GM23248 (cell line): ENCODE results near the gene MMP10. TPM values are rescaled to one million over a fixed set of nuclear protein-coding genes. Genes with fewer than 3 reads are reported as not detected.

Source experiments
- DNase-seq: peaks from one replicate; pipeline ENCODE4 v3.0.0-alpha.2; 2015
- H2AFZ ChIP-seq: fragments of 200-600 bp; sonication (generic); 2 replicates; pipeline ENCODE4 v1.6.1; 2016; ENCODE audit warnings: antibody characterized with exemption
- H3F3A ChIP-seq: fragments of 200-600 bp; sonication (generic); 2 replicates; pipeline ENCODE4 v1.6.1; 2016; ENCODE audit warnings: mild to moderate bottlenecking, antibody characterized with exemption, mixed run types; ENCODE audit not compliant: insufficient read depth
- H3K27ac ChIP-seq: fragments of 200-600 bp; sonication (generic); 2 replicates; pipeline ENCODE4 v1.5.1; 2016; ENCODE audit warnings: mild to moderate bottlenecking
- H3K27me3 ChIP-seq: fragments of 200-600 bp; sonication (generic); replicated peaks from 2 replicates; pipeline ENCODE4 v1.6.1; 2016; ENCODE audit warnings: mild to moderate bottlenecking; ENCODE audit not compliant: insufficient read depth
- H3K36me3 ChIP-seq: fragments of 200-600 bp; sonication (generic); 2 replicates; pipeline ENCODE4 v1.6.1; 2016; ENCODE audit warnings: low read depth, mild to moderate bottlenecking
- H3K4me1 ChIP-seq: fragments of 200-600 bp; sonication (generic); 2 replicates; pipeline ENCODE4 v1.6.1; 2016; ENCODE audit warnings: mild to moderate bottlenecking; ENCODE audit not compliant: insufficient read depth
- H3K4me2 ChIP-seq: fragments of 200-600 bp; sonication (generic); one replicate; pipeline ENCODE4 v1.6.1; 2016; ENCODE audit warnings: mild to moderate bottlenecking; ENCODE audit not compliant: unreplicated experiment
- H3K4me3 ChIP-seq: fragments of 200-600 bp; sonication (generic); 2 replicates; pipeline ENCODE4 v1.5.1; 2016; ENCODE audit warnings: mild to moderate bottlenecking
- H3K79me2 ChIP-seq: fragments of 200-600 bp; sonication (generic); 2 replicates; pipeline ENCODE4 v1.6.1; 2016; ENCODE audit warnings: mild to moderate bottlenecking; ENCODE audit not compliant: insufficient read depth
- H3K9ac ChIP-seq: fragments of 200-600 bp; sonication (generic); 2 replicates; pipeline ENCODE4 v1.6.1; 2016; ENCODE audit warnings: mild to moderate bottlenecking
- H3K9me2 ChIP-seq: fragments of 200-600 bp; sonication (generic); 2 replicates; pipeline ENCODE4 v1.6.1; 2016; ENCODE audit warnings: mixed run types, mild to moderate bottlenecking, moderate library complexity; ENCODE audit not compliant: insufficient read depth
- H3K9me3 ChIP-seq: fragments of 200-600 bp; sonication (generic); one replicate; pipeline ENCODE4 v1.6.1; 2017; ENCODE audit warnings: low read depth
- H4K20me1 ChIP-seq: fragments of 200-600 bp; sonication (generic); 2 replicates; pipeline ENCODE4 v1.6.0; 2016; ENCODE audit not compliant: insufficient read depth
- EZH2 ChIP-seq: fragments of 200-600 bp; sonication (generic); IDR thresholded peaks from 2 replicates; pipeline ENCODE4 v1.6.1; 2018; ENCODE audit warnings: antibody characterized with exemption, mild to moderate bottlenecking; ENCODE audit not compliant: insufficient read depth, poor library complexity, severe bottlenecking
- EZH2phosphoT487 ChIP-seq: fragments of 200-600 bp; sonication (generic); IDR thresholded peaks from 2 replicates; pipeline ENCODE4 v1.6.1; 2018; ENCODE audit warnings: antibody characterized with exemption, moderate library complexity, mild to moderate bottlenecking, low read depth; ENCODE audit not compliant: insufficient read depth
- WGBS, 2 experiments: methylation state at CpG; one replicate each; pipeline ENCODE4 v1.1.6; 2015 to 2017; ENCODE audit warnings: low lambda C conversion rate in 2 of 2, low coverage in 1 of 2; ENCODE audit errors: missing lambda C conversion rate in 2 of 2; 5-methylcytosine and 5-hydroxymethylcytosine counted together
- in situ Hi-C: fragments of 300-500 bp; cut with MboI; formaldehyde crosslinking; loops from 2 replicates; pipeline ENCODE4 v1.15.0; 2020
- polyA plus RNA-seq: library from polyadenylated mRNA; unstranded; fragments of >200 nt; fragmentation: Nextera tagmentation; extraction: Ambion mirVana; gene quantifications from 2 replicates; pipeline ENCODE4 v1.2.1, GENCODE V29; 2016
- total RNA-seq: library from RNA; depleted of rRNA; stranded (reverse); fragments of >200 nt; shearing (Covaris generic); gene quantifications from 2 replicates; pipeline ENCODE4 v1.2.3, GENCODE V29; 2014

The MMP10 gene
- total and polyA plus RNA-seq, 2 experiments from 2014 or later = 0.97 to 1.1 TPM

DNA sequence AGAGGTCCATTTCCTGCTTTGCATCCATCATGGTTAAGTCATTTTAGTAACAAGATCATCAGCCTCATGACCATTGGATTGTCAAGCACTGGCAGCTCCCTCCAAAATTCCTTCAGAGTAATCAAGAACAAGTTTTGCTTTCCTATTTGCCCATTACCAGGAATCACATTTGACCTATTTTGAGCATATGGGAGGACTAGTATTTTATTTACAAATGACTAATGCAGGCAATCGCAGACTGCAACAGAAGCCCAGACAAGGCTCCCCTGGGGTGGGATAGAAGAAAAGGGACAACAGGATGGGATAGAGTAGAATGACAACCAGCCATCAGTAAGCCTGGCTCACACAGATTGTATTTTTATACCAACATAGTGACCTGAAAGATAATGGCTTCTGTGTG lies 9.1 kb downstream of the MMP10 start:
- Histone ChIP-seq H3K27me3 (no peaks in the 10 kb centered on the region), H2AFZ (no peak overlapping the region), H3K4me1 (no peaks in the 10 kb centered on the region), H3F3A (no peaks in the 10 kb centered on the region), H4K20me1 (no peaks in the 10 kb centered on the region), H3K9me2 (no peaks in the 10 kb centered on the region), H3K4me3 (no peak overlapping the region), H3K9ac (no peak overlapping the region), H3K36me3 (no peaks in the 10 kb centered on the region), H3K9me3 (no peaks in the 10 kb centered on the region), H3K27ac (no peak overlapping the region), H3K79me2 (no peaks in the 10 kb centered on the region), H3K4me2 (no peak overlapping the region)
- in situ Hi-C loops = no loop called here
- DNase-seq = no peak
- 15 to 18% methylated on average over 1 of the region's 1 CpG for WGBS, 2 experiments
- no peak for TF ChIP-seq EZH2phosphoT487
- no peak for TF ChIP-seq EZH2

DNA sequence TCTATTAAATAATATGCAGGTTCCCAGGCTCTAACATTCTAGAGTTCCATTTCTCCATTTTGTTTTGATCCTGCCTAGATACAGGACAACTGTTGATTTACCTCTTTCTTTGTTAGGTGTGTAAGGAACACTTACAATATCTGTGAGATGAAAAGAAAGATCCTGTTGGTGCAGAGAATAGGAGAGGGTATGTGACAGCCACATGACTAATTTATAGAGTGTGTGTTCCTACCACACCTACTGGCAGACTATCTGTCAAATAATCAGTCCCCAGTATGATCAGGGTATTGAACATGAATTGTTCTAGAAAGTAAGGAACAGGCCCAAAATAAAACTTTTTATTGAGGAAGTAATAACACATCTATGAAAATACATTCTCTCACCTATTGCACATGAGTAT lies 10.2 kb downstream of the MMP10 start:
- TF ChIP-seq EZH2 (no peak), EZH2phosphoT487 (no peak)
- Histone ChIP-seq H2AFZ (no peak overlapping the region), H3K9me2 (no peaks in the 10 kb centered on the region), H3K27ac (no peak overlapping the region), H4K20me1 (no peaks in the 10 kb centered on the region), H3K4me3 (no peak overlapping the region), H3K36me3 (no peaks in the 10 kb centered on the region), H3K27me3 (no peaks in the 10 kb centered on the region), H3K4me2 (no peak overlapping the region), H3K79me2 (no peaks in the 10 kb centered on the region), H3K4me1 (no peaks in the 10 kb centered on the region), H3F3A (no peaks in the 10 kb centered on the region), H3K9me3 (no peaks in the 10 kb centered on the region), H3K9ac (no peak overlapping the region)
- in situ Hi-C loops = no loop called here
- no peak for DNase-seq

DNA sequence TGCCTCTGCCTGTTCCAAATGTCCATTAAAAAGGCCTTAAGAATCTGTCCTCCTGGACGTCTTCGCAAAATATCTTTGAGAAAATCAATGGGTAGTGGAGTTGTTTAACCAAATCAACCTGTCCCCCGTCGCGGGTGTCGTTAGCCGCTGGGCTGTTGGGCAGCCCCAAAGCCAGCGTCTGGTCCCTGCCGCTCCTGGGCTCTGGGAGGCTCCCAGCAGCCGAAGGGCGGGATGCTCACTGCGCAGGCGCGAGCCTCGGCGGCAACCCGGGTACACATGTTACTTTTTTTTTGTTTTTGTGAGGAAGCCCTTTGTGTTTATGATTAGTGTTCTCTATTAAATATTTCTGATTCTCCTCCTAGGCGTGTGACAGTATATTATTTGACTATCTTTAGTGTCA lies 12.6 kb downstream of the MMP10 start:
- Histone ChIP-seq H3K9me3 (no peaks in the 10 kb centered on the region), H3K4me1 (peaks cover 5% of the 10 kb centered on the region; the same call in 1 of the 2 replicates), H3K79me2 (no peaks in the 10 kb centered on the region), H3K36me3 (no peaks in the 10 kb centered on the region), H3K9ac (no peak overlapping the region), H3K27ac (no peak overlapping the region), H2AFZ (no peak overlapping the region), H4K20me1 (no peaks in the 10 kb centered on the region), H3K9me2 (no peaks in the 10 kb centered on the region), H3F3A (peaks cover 6% of the 10 kb centered on the region; the same call in 1 of the 2 replicates), H3K27me3 (no peaks in the 10 kb centered on the region), H3K4me3 (no peak overlapping the region), H3K4me2 (no peak overlapping the region)
- in situ Hi-C loops = no loop called here
- TF ChIP-seq EZH2phosphoT487 (no peak), EZH2 (no peak)
- 67 to 68% methylated on average over 18 of the region's 18 CpGs for WGBS, 2 experiments
- DNase-seq = no peak

DNA sequence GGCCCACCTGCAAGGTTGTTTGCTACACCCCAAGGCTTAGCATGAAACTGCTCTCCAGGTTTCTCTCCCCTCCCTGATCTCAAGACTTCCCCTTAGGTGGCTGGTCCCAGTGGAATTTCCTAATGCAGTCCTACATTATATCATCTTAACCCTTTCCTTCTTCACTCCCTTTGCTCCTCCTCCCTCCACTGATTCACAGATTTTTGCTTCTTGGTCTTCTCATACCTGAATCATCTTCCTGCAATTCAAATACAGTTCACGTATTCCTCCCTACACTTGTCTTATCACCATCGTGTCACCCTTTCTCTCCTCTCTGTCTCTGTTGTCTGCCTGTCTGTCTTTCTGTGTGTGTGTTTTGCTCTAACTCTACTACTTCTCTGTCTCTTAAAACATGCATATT lies 17.0 kb downstream of the MMP10 start:
- no peak overlapping the region for H2AFZ ChIP-seq
- H3K4me3 ChIP-seq = no peak overlapping the region
- H3K27me3 ChIP-seq = peaks cover 5% of the 10 kb centered on the region; the same call in 1 of the 2 replicates
- H4K20me1 ChIP-seq = no peaks in the 10 kb centered on the region
- H3K4me1 ChIP-seq = peaks cover 35% of the 10 kb centered on the region
- H3K4me2 ChIP-seq = no peak overlapping the region
- no peaks in the 10 kb centered on the region for H3K9me3 ChIP-seq
- no peak overlapping the region for H3K27ac ChIP-seq
- no peaks in the 10 kb centered on the region for H3K36me3 ChIP-seq
- H3K9ac ChIP-seq = no peak overlapping the region
- no peak for TF ChIP-seq EZH2
- TF ChIP-seq EZH2phosphoT487 = no peak
- no peaks in the 10 kb centered on the region for H3K9me2 ChIP-seq
- in situ Hi-C loops = no loop called here
- H3F3A ChIP-seq = peaks cover 38% of the 10 kb centered on the region
- peak; percentile 26 for DNase-seq
- 20 to 35% methylated on average over 2 of the region's 2 CpGs for WGBS, 2 experiments
- no peaks in the 10 kb centered on the region for H3K79me2 ChIP-seq

DNA sequence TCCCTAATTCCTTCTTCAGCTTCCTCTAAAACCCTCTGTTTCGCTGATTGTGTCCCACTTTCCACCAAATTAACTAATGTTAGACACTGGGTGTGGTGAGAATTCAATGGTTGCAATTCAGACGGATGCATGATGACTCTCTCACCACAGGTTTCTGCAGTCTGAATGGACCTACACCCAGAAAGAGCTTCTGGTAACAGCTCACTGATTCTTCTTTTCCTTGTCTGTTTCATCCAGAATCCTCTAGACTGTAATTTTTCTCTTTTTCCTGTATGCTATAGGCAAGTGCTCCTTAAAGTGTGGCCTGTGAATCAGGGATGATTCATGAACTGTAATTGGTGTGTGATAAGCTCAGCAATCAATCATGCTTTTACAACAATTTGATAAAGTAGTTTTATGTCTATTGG lies 18.1 kb downstream of the MMP10 start:
- Histone ChIP-seq H3K9me3 (no peaks in the 10 kb centered on the region), H4K20me1 (no peaks in the 10 kb centered on the region), H3K27me3 (peaks cover 10% of the 10 kb centered on the region), H3K4me2 (peak overlapping the region; percentile 39), H3K4me3 (no peak overlapping the region), H3F3A (peaks cover 40% of the 10 kb centered on the region), H2AFZ (no peak overlapping the region), H3K79me2 (no peaks in the 10 kb centered on the region), H3K27ac (peak overlapping the region; percentile 13), H3K9ac (no peak overlapping the region), H3K9me2 (no peaks in the 10 kb centered on the region), H3K36me3 (no peaks in the 10 kb centered on the region), H3K4me1 (peaks cover 35% of the 10 kb centered on the region)
- in situ Hi-C loops = no loop called here
- TF ChIP-seq EZH2phosphoT487 (no peak), EZH2 (no peak)
- whole genome bisulfite sequencing, 2 experiments = 24 to 31% methylated on average over 2 of the region's 2 CpGs
- peak; percentile 74 for DNase-seq
